ENCODE results near the gene ZNF831.

The ZNF831 gene

DNA sequence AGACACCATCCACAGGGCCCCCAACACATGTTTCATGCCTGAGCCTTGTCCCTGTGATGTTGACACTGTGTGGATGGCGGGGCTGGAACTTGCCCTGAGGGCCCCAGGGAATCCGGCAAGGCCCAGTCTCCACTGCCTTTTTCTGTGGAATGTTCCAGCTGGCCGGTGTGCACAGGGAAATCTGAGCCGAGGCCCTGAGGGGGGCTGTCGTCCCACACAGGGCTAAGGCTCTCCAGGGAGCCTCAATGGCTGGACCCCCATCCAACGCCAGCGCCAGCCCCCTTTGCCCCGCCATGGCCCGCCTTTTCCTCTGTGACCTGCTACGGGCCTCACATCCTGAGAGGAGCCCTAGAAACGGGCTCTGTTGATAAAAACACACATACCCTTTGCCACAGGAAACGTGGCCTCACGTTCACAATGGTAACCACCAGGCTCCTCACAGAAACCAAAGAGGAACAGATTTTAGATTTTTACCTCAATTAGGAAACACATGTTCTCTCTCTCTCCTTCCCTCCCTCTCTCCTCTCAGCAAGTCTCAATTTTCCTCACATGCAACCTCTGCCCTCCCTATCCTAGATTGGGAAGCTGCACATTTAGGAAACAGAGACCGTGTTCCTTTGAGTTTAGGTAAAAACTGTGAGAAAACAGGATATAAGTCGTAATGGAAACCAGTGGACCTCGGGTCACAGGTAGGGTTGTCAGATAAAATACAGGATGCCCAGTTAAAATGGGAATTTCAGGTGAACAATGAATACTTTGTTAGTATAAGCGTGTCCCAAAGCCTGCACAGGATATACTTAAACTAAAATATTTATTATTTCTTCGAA is 13.7 kb upstream of the ZNF831 start:
- Histone ChIP-seq H3K4me3 (ENCODE audit: low read depth in 1 of 2, low read length in 1 of 2) (no peak overlapping the region), H3K4me1 (ENCODE audit: control insufficient read depth in 1 of 2, insufficient read depth in 1 of 2, low read depth in 1 of 2, low read length in 1 of 2) (peaks cover 0 to 7% of the 10 kb centered on the region in 2 experiments), H3K27me3 (peaks cover 59% of the 10 kb centered on the region), H3K9me3 (no peaks in the 10 kb centered on the region), H3K27ac (no peak overlapping the region), H3K36me3 (no peaks in the 10 kb centered on the region)
- TF ChIP-seq, protein P1, sequence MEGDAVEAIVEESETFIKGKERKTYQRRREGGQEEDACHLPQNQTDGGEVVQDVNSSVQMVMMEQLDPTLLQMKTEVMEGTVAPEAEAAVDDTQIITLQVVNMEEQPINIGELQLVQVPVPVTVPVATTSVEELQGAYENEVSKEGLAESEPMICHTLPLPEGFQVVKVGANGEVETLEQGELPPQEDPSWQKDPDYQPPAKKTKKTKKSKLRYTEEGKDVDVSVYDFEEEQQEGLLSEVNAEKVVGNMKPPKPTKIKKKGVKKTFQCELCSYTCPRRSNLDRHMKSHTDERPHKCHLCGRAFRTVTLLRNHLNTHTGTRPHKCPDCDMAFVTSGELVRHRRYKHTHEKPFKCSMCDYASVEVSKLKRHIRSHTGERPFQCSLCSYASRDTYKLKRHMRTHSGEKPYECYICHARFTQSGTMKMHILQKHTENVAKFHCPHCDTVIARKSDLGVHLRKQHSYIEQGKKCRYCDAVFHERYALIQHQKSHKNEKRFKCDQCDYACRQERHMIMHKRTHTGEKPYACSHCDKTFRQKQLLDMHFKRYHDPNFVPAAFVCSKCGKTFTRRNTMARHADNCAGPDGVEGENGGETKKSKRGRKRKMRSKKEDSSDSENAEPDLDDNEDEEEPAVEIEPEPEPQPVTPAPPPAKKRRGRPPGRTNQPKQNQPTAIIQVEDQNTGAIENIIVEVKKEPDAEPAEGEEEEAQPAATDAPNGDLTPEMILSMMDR (IDR thresholded peaks at IDR 0.05): no peak

DNA sequence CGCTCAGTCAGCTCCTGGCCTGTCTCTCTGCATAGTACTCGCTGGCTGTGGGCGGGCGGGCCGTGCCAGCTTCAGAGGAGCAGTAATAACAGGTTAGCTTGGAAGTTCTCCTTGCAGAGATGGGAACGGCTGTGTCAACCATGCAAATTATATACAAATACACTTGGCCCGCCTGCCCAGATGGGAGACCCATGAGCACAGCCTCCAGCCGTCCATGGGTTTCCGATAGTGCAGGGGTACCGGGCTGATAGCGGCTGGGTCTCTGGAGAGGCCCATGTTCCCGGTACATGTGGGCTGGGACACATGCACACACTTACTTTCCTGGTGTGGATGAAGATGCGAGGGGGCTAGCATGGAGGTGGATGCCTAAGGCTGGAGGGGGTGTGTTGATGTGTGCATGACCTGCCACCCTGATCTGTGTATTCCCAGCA is 12.8 kb upstream of the ZNF831 start:
- Histone ChIP-seq H3K27me3 (peaks cover 51% of the 10 kb centered on the region), H3K4me1 (ENCODE audit: control insufficient read depth in 1 of 2, insufficient read depth in 1 of 2, low read depth in 1 of 2, low read length in 1 of 2) (peaks cover 0 to 7% of the 10 kb centered on the region in 2 experiments), H3K4me3 (ENCODE audit: low read depth in 1 of 2, low read length in 1 of 2) (no peak overlapping the region), H3K36me3 (no peaks in the 10 kb centered on the region), H3K9me3 (no peaks in the 10 kb centered on the region), H3K27ac (no peak overlapping the region)
- TF ChIP-seq, protein P1 (IDR thresholded peaks at IDR 0.05): no peak

DNA sequence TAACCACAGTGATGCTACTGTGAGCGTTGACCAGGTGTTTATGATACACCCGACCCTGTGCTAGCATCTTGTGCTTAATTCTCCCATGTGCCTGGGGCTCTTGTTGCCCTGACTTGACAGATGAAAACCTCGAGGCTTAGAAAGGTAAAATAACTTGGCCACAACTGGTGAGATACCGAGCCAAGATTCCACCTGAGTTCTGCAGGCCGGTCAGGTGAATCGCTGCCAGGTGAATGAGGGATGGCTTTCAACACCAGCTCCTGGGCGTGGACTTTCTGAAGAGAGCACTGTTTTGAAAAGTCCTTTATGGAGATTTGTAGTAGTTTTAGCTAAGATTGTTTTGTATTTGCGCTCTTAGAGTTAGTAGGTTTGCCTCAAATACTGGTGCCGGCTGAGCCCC is 12.2 kb upstream of the ZNF831 start:
- Histone ChIP-seq H3K27me3 (peaks cover 45% of the 10 kb centered on the region), H3K27ac (no peak overlapping the region), H3K4me1 (ENCODE audit: control insufficient read depth in 1 of 2, insufficient read depth in 1 of 2, low read depth in 1 of 2, low read length in 1 of 2) (peaks cover 0 to 7% of the 10 kb centered on the region in 2 experiments), H3K9me3 (no peaks in the 10 kb centered on the region), H3K36me3 (no peaks in the 10 kb centered on the region), H3K4me3 (ENCODE audit: low read depth in 1 of 2, low read length in 1 of 2) (no peak overlapping the region)
- TF ChIP-seq, protein P1 (IDR thresholded peaks at IDR 0.05): no peak

DNA sequence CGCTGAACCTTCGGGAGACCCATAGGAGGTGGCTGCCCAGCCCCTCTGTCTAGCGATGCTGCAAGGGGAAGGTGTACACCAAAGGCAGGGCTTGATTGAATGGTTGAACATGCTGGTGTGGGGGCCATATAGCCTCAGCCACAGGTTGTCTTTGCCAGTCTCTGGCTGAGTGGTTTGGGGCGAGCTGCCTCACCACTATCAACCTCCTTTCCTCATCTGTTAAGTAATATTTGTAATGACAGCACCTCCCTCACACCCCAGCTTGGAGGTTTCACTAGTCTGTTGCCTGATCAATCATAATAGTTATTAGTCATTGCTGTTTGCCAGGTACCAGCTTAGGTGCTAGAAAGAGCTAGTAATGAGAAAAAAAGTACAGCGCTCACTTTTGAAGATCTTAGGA is 11.8 kb upstream of the ZNF831 start:
- Histone ChIP-seq H3K36me3 (no peaks in the 10 kb centered on the region), H3K27me3 (peaks cover 41% of the 10 kb centered on the region), H3K4me1 (ENCODE audit: control insufficient read depth in 1 of 2, insufficient read depth in 1 of 2, low read depth in 1 of 2, low read length in 1 of 2) (peaks cover 0 to 7% of the 10 kb centered on the region in 2 experiments), H3K27ac (no peak overlapping the region), H3K4me3 (ENCODE audit: low read depth in 1 of 2, low read length in 1 of 2) (no peak overlapping the region), H3K9me3 (no peaks in the 10 kb centered on the region)
- TF ChIP-seq, protein P1 (IDR thresholded peaks at IDR 0.05): no peak

DNA sequence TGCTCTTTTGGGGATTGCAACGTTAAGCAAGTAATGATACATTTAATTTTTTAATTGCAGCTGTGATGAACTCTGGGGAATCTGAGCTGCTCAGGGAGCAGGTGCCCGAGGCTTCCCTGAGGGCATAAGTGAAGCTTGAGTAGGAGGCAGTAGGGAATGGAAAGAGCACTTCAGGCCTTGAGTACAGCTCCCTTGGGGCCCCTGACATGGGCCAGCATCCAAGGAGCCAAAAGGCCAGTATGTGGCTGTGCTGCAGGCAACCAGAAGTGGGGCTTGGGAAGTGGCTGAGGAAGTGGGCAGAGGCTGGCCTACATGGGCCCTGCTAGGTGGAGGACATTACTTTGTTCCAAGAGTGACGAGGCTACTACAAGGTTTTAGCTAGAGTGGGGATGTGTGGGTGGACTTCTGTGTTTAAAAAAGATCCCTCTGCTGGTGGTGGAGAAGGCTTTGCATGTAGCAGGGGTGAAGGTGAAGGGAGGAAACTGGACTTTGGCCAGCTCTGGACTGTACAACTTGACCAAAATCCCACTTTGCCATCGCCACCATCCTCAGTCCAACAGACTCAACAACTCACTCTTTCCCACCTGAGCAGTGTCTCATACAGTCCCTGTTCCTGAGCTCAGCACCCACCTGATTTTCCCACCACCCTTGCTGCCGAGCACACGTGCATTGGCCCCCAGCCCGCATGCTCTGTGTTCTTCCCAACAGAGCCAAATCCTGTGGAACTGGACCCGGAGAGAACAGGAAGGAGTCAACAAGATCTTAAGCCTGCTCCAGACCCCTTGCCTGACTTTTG is 10.9 kb upstream of the ZNF831 start:
- Histone ChIP-seq H3K9me3 (no peaks in the 10 kb centered on the region), H3K4me1 (ENCODE audit: control insufficient read depth in 1 of 2, insufficient read depth in 1 of 2, low read depth in 1 of 2, low read length in 1 of 2) (peaks cover 0 to 7% of the 10 kb centered on the region in 2 experiments)
- TF ChIP-seq, protein P1 (IDR thresholded peaks at IDR 0.05): no peak

More for the DNA sequence above, 10.9 kb upstream of the ZNF831 start:
- Histone ChIP-seq H3K27me3 (peaks cover 39% of the 10 kb centered on the region), H3K36me3 (no peaks in the 10 kb centered on the region), H3K27ac (no peak overlapping the region), H3K4me3 (ENCODE audit: low read depth in 1 of 2, low read length in 1 of 2) (no peak overlapping the region)
